HG03342 (cell line): ENCODE data around the gene SP2.

ENCODE experiments used
- ATAC-seq: cut with Tn5 transposase; IDR thresholded peaks from one replicate; pipeline ENCODE4 v1.9.1; 2021; ENCODE audit warnings: mild to moderate bottlenecking, moderate library complexity; ENCODE audit not compliant: unreplicated experiment

The SP2 gene

GRCh38 chr17:47895856-47896671 is at the start of gene SP2:
Gene SP2, plus strand, starts transcription at chr17:47896236. Its CDS starts 51 bp downstream, at chr17:47896287.
- peak; percentile 87 for ATAC-seq

- ATAC-seq: no peak
These were observed 49.2 kb upstream of the SP2 start for GRCh38 chr17:47846716-47847340.

- no peak for ATAC-seq
These were observed 48.5 kb upstream of the SP2 start for GRCh38 chr17:47847341-47848197.

GRCh38 chr17:47848198-47848513 is 47.9 kb upstream of the SP2 start:
- no peak for ATAC-seq

- no peak for ATAC-seq
These were observed 45.7 kb upstream of the SP2 start for GRCh38 chr17:47850373-47850691.

GRCh38 chr17:47850692-47851573 is 45.1 kb upstream of the SP2 start, which contains the start of gene SP6:
Gene SP6, minus strand, starts transcription at chr17:47851163. Its CDS starts 2,734 bp downstream, at chr17:47848429.
- ATAC-seq: no peak

- ATAC-seq: no peak
These were observed 44.3 kb upstream of the SP2 start for GRCh38 chr17:47851764-47852112.

- ATAC-seq: no peak
These were observed 43.7 kb upstream of the SP2 start for GRCh38 chr17:47852113-47852949.

- no peak for ATAC-seq
These were observed 42.4 kb upstream of the SP2 start for GRCh38 chr17:47853616-47854015.

GRCh38 chr17:47855737-47856136 is 40.3 kb upstream of the SP2 start:
- ATAC-seq: no peak

GRCh38 chr17:47856830-47857229 is 39.2 kb upstream of the SP2 start:
- ATAC-seq: no peak

GRCh38 chr17:47857551-47858455 is 38.2 kb upstream of the SP2 start:
- ATAC-seq: no peak

GRCh38 chr17:47860386-47860785 is 35.6 kb upstream of the SP2 start:
- no peak for ATAC-seq

- ATAC-seq: no peak
These were observed 33.2 kb upstream of the SP2 start for GRCh38 chr17:47862621-47863440.

- no peak for ATAC-seq
These were observed 31.2 kb upstream of the SP2 start for GRCh38 chr17:47864791-47865216.

- no peak for ATAC-seq
These were observed 29.1 kb upstream of the SP2 start for GRCh38 chr17:47866941-47867340.

- no peak for ATAC-seq
These were observed 28.1 kb upstream of the SP2 start for GRCh38 chr17:47867813-47868533.
